ENCODE measurements around the gene DZIP1L. TPM values are rescaled to one million over a fixed set of nuclear protein-coding genes. Genes with fewer than 3 reads are reported as not detected.

The DZIP1L gene
- total RNA-seq, 1 experiment from 2014 or later: 15.3 TPM

- no peak for ATAC-seq
- no peak within 1 kb of the TSS for H3K4me3 Mint-ChIP-seq
- peaks cover 6% of the 10 kb centered on the region; the same call in 1 of the 2 replicates for H3K4me1 Mint-ChIP-seq
- ChIA-PET POLR2A (no interaction called here), CTCF (interaction anchor here (3.3 kb wide), 1 partner anchor 13 kb away, joined by 18 read pairs; no protein-coding TSS in a partner anchor)
- TF ChIP-seq KAT7 (CRISPR knock-in tag; IDR thresholded peaks at IDR 0.05; ENCODE audit: borderline replicate concordance) (no peak), NR3C1 (CRISPR knock-in tag; conservative IDR thresholded peaks at IDR 0.05; ENCODE audit: low read depth) (no peak), HMGA2 (CRISPR knock-in tag; IDR thresholded peaks at IDR 0.05) (no peak), ZBTB21 (CRISPR knock-in tag; IDR thresholded peaks at IDR 0.05; ENCODE audit: borderline replicate concordance) (no peak), NFYB (CRISPR knock-in tag; conservative IDR thresholded peaks at IDR 0.05; ENCODE audit: low read depth) (no peak), E2F5 (CRISPR knock-in tag; IDR thresholded peaks at IDR 0.05) (no peak), ESRRA (CRISPR knock-in tag; IDR thresholded peaks at IDR 0.05; ENCODE audit: borderline replicate concordance) (no peak), CDX4 (CRISPR knock-in tag; IDR thresholded peaks at IDR 0.05; ENCODE audit: borderline replicate concordance) (no peak), USF1 (CRISPR knock-in tag; IDR thresholded peaks at IDR 0.05) (no peak), ZNF317 (CRISPR knock-in tag; IDR thresholded peaks at IDR 0.05; ENCODE audit: borderline replicate concordance, low read depth) (no peak), TEAD4 (CRISPR knock-in tag; IDR thresholded peaks at IDR 0.05) (no peak)
- TF ChIP-seq, protein P1, sequence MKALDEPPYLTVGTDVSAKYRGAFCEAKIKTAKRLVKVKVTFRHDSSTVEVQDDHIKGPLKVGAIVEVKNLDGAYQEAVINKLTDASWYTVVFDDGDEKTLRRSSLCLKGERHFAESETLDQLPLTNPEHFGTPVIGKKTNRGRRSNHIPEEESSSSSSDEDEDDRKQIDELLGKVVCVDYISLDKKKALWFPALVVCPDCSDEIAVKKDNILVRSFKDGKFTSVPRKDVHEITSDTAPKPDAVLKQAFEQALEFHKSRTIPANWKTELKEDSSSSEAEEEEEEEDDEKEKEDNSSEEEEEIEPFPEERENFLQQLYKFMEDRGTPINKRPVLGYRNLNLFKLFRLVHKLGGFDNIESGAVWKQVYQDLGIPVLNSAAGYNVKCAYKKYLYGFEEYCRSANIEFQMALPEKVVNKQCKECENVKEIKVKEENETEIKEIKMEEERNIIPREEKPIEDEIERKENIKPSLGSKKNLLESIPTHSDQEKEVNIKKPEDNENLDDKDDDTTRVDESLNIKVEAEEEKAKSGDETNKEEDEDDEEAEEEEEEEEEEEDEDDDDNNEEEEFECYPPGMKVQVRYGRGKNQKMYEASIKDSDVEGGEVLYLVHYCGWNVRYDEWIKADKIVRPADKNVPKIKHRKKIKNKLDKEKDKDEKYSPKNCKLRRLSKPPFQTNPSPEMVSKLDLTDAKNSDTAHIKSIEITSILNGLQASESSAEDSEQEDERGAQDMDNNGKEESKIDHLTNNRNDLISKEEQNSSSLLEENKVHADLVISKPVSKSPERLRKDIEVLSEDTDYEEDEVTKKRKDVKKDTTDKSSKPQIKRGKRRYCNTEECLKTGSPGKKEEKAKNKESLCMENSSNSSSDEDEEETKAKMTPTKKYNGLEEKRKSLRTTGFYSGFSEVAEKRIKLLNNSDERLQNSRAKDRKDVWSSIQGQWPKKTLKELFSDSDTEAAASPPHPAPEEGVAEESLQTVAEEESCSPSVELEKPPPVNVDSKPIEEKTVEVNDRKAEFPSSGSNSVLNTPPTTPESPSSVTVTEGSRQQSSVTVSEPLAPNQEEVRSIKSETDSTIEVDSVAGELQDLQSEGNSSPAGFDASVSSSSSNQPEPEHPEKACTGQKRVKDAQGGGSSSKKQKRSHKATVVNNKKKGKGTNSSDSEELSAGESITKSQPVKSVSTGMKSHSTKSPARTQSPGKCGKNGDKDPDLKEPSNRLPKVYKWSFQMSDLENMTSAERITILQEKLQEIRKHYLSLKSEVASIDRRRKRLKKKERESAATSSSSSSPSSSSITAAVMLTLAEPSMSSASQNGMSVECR (CRISPR knock-in tag; IDR thresholded peaks at IDR 0.05; ENCODE audit: borderline replicate concordance): no peak
- no peak for DNase-seq (ENCODE audit: low spot score)
- H3K27me3 Mint-ChIP-seq (ENCODE audit: low read depth): no peaks in the 10 kb centered on the region
- H3K9me3 Mint-ChIP-seq: no peaks in the 10 kb centered on the region
- H3K36me3 Mint-ChIP-seq: no peaks in the 10 kb centered on the region
- no peak within 1 kb of the TSS for H3K27ac Mint-ChIP-seq
These were observed 16.8 kb upstream of the DZIP1L start, which contains the start of gene A4GNT for GRCh38 chr3:138132239-138132638. Gene A4GNT, minus strand, starts transcription at chr3:138132390. Its CDS starts 1,134 bp downstream, at chr3:138131256.

DNA sequence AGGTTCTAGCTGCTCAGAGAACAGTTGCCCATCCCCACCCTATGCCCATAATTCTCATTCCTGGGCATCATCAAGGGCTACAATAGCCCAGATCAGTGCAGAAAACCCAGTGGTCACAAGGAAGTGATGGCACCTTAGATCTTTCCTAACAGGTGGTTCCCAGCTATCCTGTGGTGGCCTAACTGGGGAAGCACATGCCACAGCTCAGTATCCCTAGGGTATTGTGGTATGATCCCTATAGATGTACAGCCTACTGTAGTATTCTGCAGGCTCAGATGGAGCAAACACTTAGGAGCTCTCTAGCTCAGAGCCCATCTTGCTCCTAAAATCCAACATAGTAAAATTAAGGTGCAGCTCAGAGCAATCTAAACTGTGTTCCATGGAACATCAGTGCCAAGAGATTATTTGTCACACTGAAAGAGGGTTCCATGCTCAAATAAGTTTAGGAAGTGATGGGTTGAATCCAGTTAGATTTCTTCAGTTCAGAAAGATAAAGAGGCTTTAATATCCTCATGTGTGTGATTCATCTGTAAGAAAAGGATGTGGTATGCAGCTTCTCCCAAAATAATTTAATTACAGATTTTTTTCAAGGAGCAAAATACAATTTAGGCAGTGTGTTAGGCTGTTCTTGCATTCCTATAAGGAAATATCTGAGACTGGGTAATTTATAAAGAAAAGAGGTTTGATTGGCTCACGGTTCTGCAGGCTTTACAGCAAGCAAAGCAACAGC, 12.4 kb upstream of the DZIP1L start:
- H3K36me3 Mint-ChIP-seq: peaks cover 7% of the 10 kb centered on the region
- ATAC-seq (no peak), DNase-seq (ENCODE audit: low spot score) (no peak)
- POLR2A ChIA-PET: interaction anchor here (0.7 kb wide), 1 partner anchor 34 kb away, joined by 3 read pairs; no protein-coding TSS in a partner anchor
- H3K9me3 Mint-ChIP-seq: peaks cover 19% of the 10 kb centered on the region
- H3K27ac Mint-ChIP-seq: no peak overlapping the region
- H3K27me3 Mint-ChIP-seq (ENCODE audit: low read depth): no peaks in the 10 kb centered on the region
- CTCF ChIA-PET: interaction anchor here (0.6 to 1.6 kb wide), 3 partner anchors 12 to 163 kb away, joined by 3 to 4 read pairs (median 4); partner anchors contain the start of gene DZIP1L
- 0 out of 2 replicates have a peak, but pooled peaks cover 4% of the 10 kb centered on the region for H3K4me1 Mint-ChIP-seq
- H3K4me3 Mint-ChIP-seq: no peak overlapping the region
- no peak for TF ChIP-seq NFYB (CRISPR knock-in tag; conservative IDR thresholded peaks at IDR 0.05; ENCODE audit: low read depth)
- TF ChIP-seq, protein P1 (CRISPR knock-in tag; IDR thresholded peaks at IDR 0.05; ENCODE audit: borderline replicate concordance): no peak
- no peak for TF ChIP-seq SOX15 (CRISPR knock-in tag; IDR thresholded peaks at IDR 0.05)
- TF ChIP-seq ATF1 (CRISPR knock-in tag; IDR thresholded peaks at IDR 0.05): no peak
- TF ChIP-seq ETV6 (CRISPR knock-in tag; IDR thresholded peaks at IDR 0.05): no peak
- no peak for TF ChIP-seq GRHL2 (CRISPR knock-in tag; IDR thresholded peaks at IDR 0.05; ENCODE audit: insufficient replicate concordance, severe bottlenecking)
- no peak for TF ChIP-seq NR1H2 (CRISPR knock-in tag; IDR thresholded peaks at IDR 0.05)
- no peak for TF ChIP-seq RELA (CRISPR knock-in tag; IDR thresholded peaks at IDR 0.05; ENCODE audit: borderline replicate concordance)
- TF ChIP-seq CREM (CRISPR knock-in tag; IDR thresholded peaks at IDR 0.05): no peak
- TF ChIP-seq GTF2I (CRISPR knock-in tag; conservative IDR thresholded peaks at IDR 0.05): no peak
- TF ChIP-seq RORB (CRISPR knock-in tag; IDR thresholded peaks at IDR 0.05): no peak
- TF ChIP-seq NR2C2 (CRISPR knock-in tag; IDR thresholded peaks at IDR 0.05): no peak
